ENCODE data around the gene SLC1A3. TPM values are rescaled to one million over a fixed set of nuclear protein-coding genes. Genes with fewer than 3 reads are reported as not detected.

Gene SLC1A3
- total and polyA plus RNA-seq, 12 donors = 10.0 to 94.1 (median 43.2) TPM

GRCh38 chr5:36607114-36607571, 737 bp downstream of the SLC1A3 start:
- peak overlapping the region in 2 of 4 donors; percentile 22 to 43 for H3K4me3 ChIP-seq
- H3K4me1 ChIP-seq (replicated peaks in 1 of 2) = peaks cover 0 to 9% of the 10 kb centered on the region in 2 donors
- H3K9me3 ChIP-seq (replicated peaks in 1 of 3) = no peaks in the 10 kb centered on the region
- intact Hi-C loops (cut with DNase I) = no loop called here
- DNase-seq = peak in 4 of 7 donors; percentile 26 to 34 (median 30)
- no peaks in the 10 kb centered on the region for H3K27me3 ChIP-seq
- H3K36me3 ChIP-seq (replicated peaks in 1 of 2) = no peaks in the 10 kb centered on the region
- WGBS, 4 donors = 1 to 3% (median 3%) methylated on average over 11 of the region's 11 CpGs
- peak overlapping the region in 2 of 5 donors; percentile 30 to 61 for H3K27ac ChIP-seq
- TF ChIP-seq POLR2A (IDR thresholded peaks at IDR 0.05) = no peak
- TF ChIP-seq CTCF (IDR thresholded peaks at IDR 0.05) = no peak

GRCh38 chr5:36607838-36608783, 1.7 kb downstream of the SLC1A3 start:
- no peak for TF ChIP-seq CTCF (IDR thresholded peaks at IDR 0.05)
- TF ChIP-seq POLR2A (IDR thresholded peaks at IDR 0.05) = no peak
- H3K27me3 ChIP-seq = no peaks in the 10 kb centered on the region
- H3K36me3 ChIP-seq (replicated peaks in 1 of 2) = no peaks in the 10 kb centered on the region
- intact Hi-C loops (cut with DNase I) = no loop called here
- DNase-seq = peak in 5 of 7 donors; percentile 26 to 58 (median 42)
- peaks cover 0 to 9% of the 10 kb centered on the region in 2 donors for H3K4me1 ChIP-seq (replicated peaks in 1 of 2)
- WGBS, 4 donors = 36 to 45% (median 40%) methylated on average over 10 of the region's 10 CpGs
- H3K4me3 ChIP-seq = peak overlapping the region in 1 of 4 donors; percentile 43
- peak overlapping the region in 2 of 5 donors; percentile 14 to 15 for H3K27ac ChIP-seq
- H3K9me3 ChIP-seq (replicated peaks in 1 of 3) = no peaks in the 10 kb centered on the region

GRCh38 chr5:36610621-36611020, 4.2 kb downstream of the SLC1A3 start:
- H3K9me3 ChIP-seq (replicated peaks in 1 of 3) = no peaks in the 10 kb centered on the region
- intact Hi-C loops (cut with DNase I) = no loop called here
- no peaks in the 10 kb centered on the region for H3K27me3 ChIP-seq
- TF ChIP-seq CTCF (IDR thresholded peaks at IDR 0.05) = no peak
- no peak for TF ChIP-seq POLR2A (IDR thresholded peaks at IDR 0.05)
- no peak for DNase-seq
- no peaks in the 10 kb centered on the region for H3K36me3 ChIP-seq (replicated peaks in 1 of 2)
- peaks cover 0 to 9% of the 10 kb centered on the region in 2 donors for H3K4me1 ChIP-seq (replicated peaks in 1 of 2)
- no peak overlapping the region for H3K27ac ChIP-seq
- 67 to 88% (median 78%) methylated on average over 1 of the region's 1 CpG for WGBS, 4 donors
- peak overlapping the region in 1 of 4 donors; percentile 43 for H3K4me3 ChIP-seq

- Histone ChIP-seq H3K4me3 (no peak overlapping the region), H3K27ac (no peak overlapping the region), H3K9me3 (replicated peaks in 1 of 3) (no peaks in the 10 kb centered on the region), H3K4me1 (replicated peaks in 1 of 2) (peaks cover 0 to 9% of the 10 kb centered on the region in 2 donors), H3K27me3 (no peaks in the 10 kb centered on the region), H3K36me3 (replicated peaks in 1 of 2) (no peaks in the 10 kb centered on the region)
- WGBS, 4 donors = 77 to 88% (median 81%) methylated on average over 9 of the region's 9 CpGs
- TF ChIP-seq CTCF (IDR thresholded peaks at IDR 0.05) = no peak
- no peak for TF ChIP-seq POLR2A (IDR thresholded peaks at IDR 0.05)
- intact Hi-C loops (cut with DNase I) = no loop called here
- peak in 2 of 7 donors; percentile 10 to 19 for DNase-seq
Observed at GRCh38 chr5:36611520-36612274, 5.3 kb downstream of the SLC1A3 start.
